GM12878 (cell line): ENCODE data around the gene DHCR7. TPM values are rescaled to one million over a fixed set of nuclear protein-coding genes. Genes with fewer than 3 reads are reported as not detected.

ENCODE experiments used
- ATAC-seq: fragments of 200-7000 bp; cut with Tn5 transposase; 3 replicates; pipeline ENCODE4 v1.9.1; 2020; ENCODE audit warnings: mild to moderate bottlenecking, moderate library complexity
- BruUV-seq: library from RNA; stranded (reverse); fragments of 400-500 nt; replicated peaks from 2 replicates; lab custom pipeline; 2021; lab: Mats Ljungman, UMichigan
- CTCF ChIA-PET: fragments of 300-600 bp; sonication (Branson Sonifier 250); formaldehyde crosslinking; extraction: SDS; loops from one replicate; lab custom pipeline; 2021; ENCODE audit warnings: inconsistent platforms; lab: Yijun Ruan, JAX
- POLR2A ChIA-PET: fragments of 350-600 bp; formaldehyde crosslinking; extraction: SDS; loops from one replicate; lab custom pipeline; 2021; ENCODE audit warnings: inconsistent platforms; lab: Charles Lee
- RAD21 ChIA-PET: fragments of 300-600 bp; sonication (Branson Sonifier 250); formaldehyde crosslinking; loops from one replicate; lab custom pipeline; 2023; ENCODE audit warnings: antibody characterized with exemption; ENCODE audit not compliant: unreplicated experiment; lab: Charles Lee
- SMC1A ChIA-PET: fragments of 300-600 bp; sonication (Branson Sonifier 250); formaldehyde crosslinking; loops from one replicate; lab custom pipeline; 2023; ENCODE audit not compliant: unreplicated experiment, uncharacterized antibody; lab: Charles Lee
- DNase-seq: peaks from one replicate; pipeline ENCODE4 v3.0.0-alpha.2; 2011; ENCODE audit warnings: low read depth, low spot score
- FAIRE-seq: peaks from 3 replicates; lab custom pipeline; 2011; peaks lifted over from hg19 to GRCh38; lab: Jason Lieb, UNC
- H2AFZ ChIP-seq: 2 replicates; pipeline ENCODE4 v1.6.0; 2011; ENCODE audit warnings: low read depth, low read length, control low read depth; ENCODE audit not compliant: control insufficient read depth
- H3K27ac ChIP-seq: 2 replicates; pipeline ENCODE4 v1.5.1; 2011; ENCODE audit warnings: control low read depth; ENCODE audit not compliant: control insufficient read depth, insufficient read depth
- H3K27me3 ChIP-seq, 2 experiments: replicated peaks in 1 of 2; 2 replicates each; pipeline versions ENCODE4 v1.6.0 to v1.6.1; 2011; ENCODE audit warnings: low read length in 1 of 2; ENCODE audit not compliant: control insufficient read depth in 2 of 2, insufficient read depth in 2 of 2
- H3K36me3 ChIP-seq, 2 experiments: 2 replicates each; pipeline ENCODE4 v1.5.1; 2011; ENCODE audit warnings: low read length in 1 of 2; ENCODE audit not compliant: control insufficient read depth in 2 of 2, insufficient read depth in 2 of 2
- H3K4me1 ChIP-seq: 2 replicates; pipeline ENCODE4 v1.6.1; 2011; ENCODE audit warnings: mild to moderate bottlenecking, low read length, moderate library complexity, mixed read lengths; ENCODE audit not compliant: control insufficient read depth, insufficient read depth
- H3K4me2 ChIP-seq: 2 replicates; pipeline ENCODE4 v1.6.0; 2011; ENCODE audit warnings: control low read depth; ENCODE audit not compliant: control insufficient read depth, insufficient read depth
- H3K4me3 ChIP-seq: fragments of 200-600 bp; sonication (generic); 2 replicates; pipeline ENCODE4 v1.5.1; 2016
- H3K79me2 ChIP-seq: 2 replicates; pipeline ENCODE4 v1.6.0; 2011; ENCODE audit warnings: low read length; ENCODE audit not compliant: control insufficient read depth, insufficient read depth
- H3K9ac ChIP-seq: 2 replicates; pipeline ENCODE4 v1.8.0; 2011; ENCODE audit warnings: low read length, control low read depth, mixed read lengths; ENCODE audit not compliant: control insufficient read depth, insufficient read depth
- H3K9me3 ChIP-seq: replicated peaks from 3 replicates; pipeline ENCODE4 v1.5.1; 2011; ENCODE audit warnings: mild to moderate bottlenecking, low read length; ENCODE audit not compliant: control insufficient read depth, insufficient read depth
- H4K20me1 ChIP-seq: 2 replicates; pipeline ENCODE4 v1.6.0; 2011; ENCODE audit not compliant: control insufficient read depth, insufficient read depth
- CTCF ChIP-seq, 3 experiments: IDR thresholded peaks in 2 of 3; conservative IDR thresholded peaks in 1 of 3; 2 replicates each; pipeline ENCODE4 v1.5.1; 2011; ENCODE audit warnings: low read depth in 3 of 3, low read length in 3 of 3, mild to moderate bottlenecking in 3 of 3, control low read depth in 2 of 3, moderate library complexity in 2 of 3, inconsistent platforms in 1 of 3, mixed read lengths in 1 of 3; ENCODE audit not compliant: control insufficient read depth in 2 of 3, insufficient read depth in 1 of 3; ENCODE audit errors: extremely low read depth in 1 of 3
- GATAD2B ChIP-seq: fragments of 450-650 bp; conservative IDR thresholded peaks from 2 replicates; pipeline ENCODE4 v1.6.1; 2017; ENCODE audit warnings: low read depth, mild to moderate bottlenecking, moderate library complexity
- RAD51 ChIP-seq: fragments of 450-650 bp; IDR thresholded peaks from 2 replicates; pipeline ENCODE4 v1.6.1; 2016; ENCODE audit warnings: moderate library complexity, mild to moderate bottlenecking, inconsistent platforms
- RELB ChIP-seq: fragments of 450-650 bp; IDR thresholded peaks from 2 replicates; pipeline ENCODE4 v1.6.1; 2017; ENCODE audit warnings: low read depth, mild to moderate bottlenecking, moderate library complexity
- REST ChIP-seq: IDR thresholded peaks from 2 replicates; pipeline ENCODE4 v1.6.1; 2012; ENCODE audit warnings: mild to moderate bottlenecking, low read depth, low read length
- SMARCA5 ChIP-seq: fragments of 450-650 bp; IDR thresholded peaks from 2 replicates; pipeline ENCODE4 v1.6.1; 2017; ENCODE audit warnings: mild to moderate bottlenecking
- ZBED1 ChIP-seq: IDR thresholded peaks from 2 replicates; pipeline ENCODE4 v1.6.1; 2016; ENCODE audit warnings: borderline replicate concordance
- ZSCAN29 ChIP-seq: fragments of 450-650 bp; IDR thresholded peaks from 2 replicates; pipeline ENCODE4 v1.6.1; 2017; ENCODE audit warnings: mild to moderate bottlenecking, moderate library complexity
- WGBS: methylation state at CpG from one replicate; pipeline ENCODE4 v1.1.6; 2016; ENCODE audit warnings: low lambda C conversion rate; ENCODE audit not compliant: insufficient replicate concordance, insufficient coverage; ENCODE audit errors: missing lambda C conversion rate; 5-methylcytosine and 5-hydroxymethylcytosine counted together
- in situ Hi-C: fragments of 300-500 bp; cut with MboI; formaldehyde crosslinking; loops from 9 replicates; pipeline ENCODE4 v1.14.3; 2018; ENCODE audit warnings: mixed read lengths
- intact Hi-C: fragments of 100-400 bp; cut with micrococcal nuclease; formaldehyde crosslinking; loops from one replicate; pipeline ENCODE4 v1.14.2; 2022; ENCODE audit not compliant: unreplicated experiment
- polyA plus RNA-seq, 11 experiments: library from polyadenylated mRNA; depleted of rRNA in 4 of 11; unstranded in 6 of 11; stranded (reverse) in 5 of 11; fragments of >200 nt; fragmentation: Nextera tagmentation in 4 of 11; fragmentation: Illumina TruSeq in 1 of 11; extraction: Ambion mirVana in 4 of 11; extraction: Trizol in 1 of 11; gene quantifications; 1 replicate in 1 of 11; 2 replicates in 10 of 11; pipeline versions ENCODE4 v1.2.1 to v1.2.3, GENCODE V29; 2011 to 2016; ENCODE audit warnings: inconsistent platforms in 2 of 11, missing spikeins in 2 of 11, low read depth in 1 of 11
- total RNA-seq, 4 experiments: library from RNA; depleted of rRNA in 3 of 4; stranded (reverse); fragments of >200 nt in 3 of 4; fragmentation: Illumina TruSeq in 1 of 4; extraction: Trizol in 1 of 4; gene quantifications; 2 replicates each; pipeline versions ENCODE4 v1.2.1 to v1.2.3, GENCODE V29; 2013 to 2021

DHCR7 gene
- total and polyA plus RNA-seq, 10 of the 15 experiments (the other 5 are each of a cell fraction or from before 2014, with no cell fraction given): 4.2 to 115 (median 57.8) TPM

- TF ChIP-seq ZSCAN29: no peak
Measured at GRCh38 chr11:71387200-71387599, 61.0 kb downstream of the DHCR7 start (continued).

- in situ Hi-C loops (no loop called here), intact Hi-C loops (no loop called here)
- H3K4me2 ChIP-seq: no peak overlapping the region
- no peak overlapping the region for H3K4me3 ChIP-seq
- H4K20me1 ChIP-seq: no peaks in the 10 kb centered on the region
- CTCF ChIA-PET: no interaction called here
- no peak overlapping the region for H2AFZ ChIP-seq
- H3K27ac ChIP-seq: no peak overlapping the region
- no peak for DNase-seq
- H3K36me3 ChIP-seq: no peaks in the 10 kb centered on the region
- 55% methylated on average over 4 of the region's 4 CpGs for WGBS
- ATAC-seq: no peak
- BruUV-seq: no TSS peak
- SMC1A ChIA-PET: no interaction called here
- peaks cover 23% of the 10 kb centered on the region for H3K4me1 ChIP-seq
- H3K27me3 ChIP-seq: no peaks in the 10 kb centered on the region
- no peaks in the 10 kb centered on the region for H3K79me2 ChIP-seq
- no peak overlapping the region for H3K9ac ChIP-seq
- H3K9me3 ChIP-seq: no peaks in the 10 kb centered on the region; the same call in 1 of the 3 replicates
- no peak for TF ChIP-seq CTCF (IDR thresholded peaks at IDR 0.05 in 2 of 3, conservative IDR thresholded peaks at IDR 0.05 in 1 of 3; ENCODE audit: control insufficient read depth in 2 of 3, extremely low read depth in 1 of 3, insufficient read depth in 1 of 3, low read depth in 3 of 3, low read length in 3 of 3)
- POLR2A ChIA-PET: no interaction called here
- RAD21 ChIA-PET: no interaction called here
- FAIRE-seq: no peak
Measured at GRCh38 chr11:71386202-71386601, 62.0 kb downstream of the DHCR7 start.

GRCh38 chr11:71385091-71385490 is 63.1 kb downstream of the DHCR7 start:
- no peak overlapping the region for H2AFZ ChIP-seq
- no peak overlapping the region for H3K4me3 ChIP-seq
- in situ Hi-C loops (no loop called here), intact Hi-C loops (no loop called here)
- H3K79me2 ChIP-seq: no peaks in the 10 kb centered on the region
- H3K27me3 ChIP-seq: no peaks in the 10 kb centered on the region
- H3K27ac ChIP-seq: no peak overlapping the region
- ChIA-PET SMC1A (interaction anchor here (1.1 to 1.6 kb wide), 2 partner anchors 12 to 34 kb away, joined by 3 to 6 read pairs; no protein-coding TSS in a partner anchor), RAD21 (interaction anchor here (0.8 kb wide), 1 partner anchor 68 kb away, joined by 4 read pairs; the partner anchor contains the start of gene NADSYN1), CTCF (interaction anchor here (1.8 kb wide), 1 partner anchor 34 kb away, joined by 8 read pairs; no protein-coding TSS in a partner anchor), POLR2A (no interaction called here)
- FAIRE-seq (no peak), DNase-seq (no peak), ATAC-seq (no peak)
- BruUV-seq: no TSS peak
- peaks cover 23% of the 10 kb centered on the region for H3K4me1 ChIP-seq
- H3K4me2 ChIP-seq: no peak overlapping the region
- WGBS: 81% methylated on average over 4 of the region's 6 CpGs
- no peaks in the 10 kb centered on the region; the same call in 1 of the 3 replicates for H3K9me3 ChIP-seq
- no peaks in the 10 kb centered on the region for H3K36me3 ChIP-seq
- H4K20me1 ChIP-seq: no peaks in the 10 kb centered on the region
- no peak overlapping the region for H3K9ac ChIP-seq
- TF ChIP-seq ZBED1 (no peak), SMARCA5 (no peak), RAD51 (no peak), REST (no peak), RELB (no peak), GATAD2B (no peak)
